K562 (cell line): ENCODE results near the gene NFS1. TPM values are rescaled to one million over a fixed set of nuclear protein-coding genes. Genes with fewer than 3 reads are reported as not detected.
"Not testable (repeated sequence)": the region's sequence is repeated elsewhere in the genome, so short reads cannot be mapped to it uniquely, and the experiment has no call there.

Experiments
- ATAC-seq: fragments of 200-7000 bp; cut with Tn5 transposase; 3 replicates; pipeline ENCODE4 v1.9.1; 2020; ENCODE audit warnings: moderate library complexity
- BruUV-seq: library from RNA; stranded (reverse); fragments of 400-500 nt; replicated peaks from 2 replicates; lab custom pipeline; 2021; lab: Mats Ljungman, UMichigan
- CTCF ChIA-PET: fragments of 300-600 bp; formaldehyde crosslinking; extraction: SDS; loops from one replicate; lab custom pipeline; 2021; ENCODE audit warnings: low intra/inter-chr PET ratio; lab: Yijun Ruan, JAX
- POLR2A ChIA-PET: fragments of 300-600, 350-650 bp; sonication (Branson Sonifier 250); formaldehyde crosslinking; extraction: SDS; loops from one replicate; lab custom pipeline; 2021; ENCODE audit warnings: antibody characterized with exemption, inconsistent platforms; lab: Yijun Ruan, JAX
- DNase-seq, 4 experiments: peaks; one replicate each; pipeline versions ENCODE4 v3.0.0 to v3.0.0-alpha.2; 2011 to 2018; ENCODE audit warnings: low spot score in 3 of 4, mixed read lengths in 3 of 4; ENCODE audit errors: extremely low read depth in 1 of 4
- FAIRE-seq: peaks from 2 replicates; lab custom pipeline; 2011; peaks lifted over from hg19 to GRCh38; lab: Jason Lieb, UNC
- H2AFZ ChIP-seq: 2 replicates; pipeline ENCODE4 v1.6.0; 2011; ENCODE audit warnings: low read depth, low read length, control low read depth, inconsistent platforms
- H3K27ac ChIP-seq: fragments of 200-600 bp; 3 replicates; pipeline ENCODE4 v1.8.0; 2011; ENCODE audit warnings: low read depth, mild to moderate bottlenecking, control low read depth, inconsistent platforms, low read length, moderate library complexity, mixed read lengths; ENCODE audit errors: extremely low read depth
- H3K27me3 ChIP-seq, 2 experiments: fragments of 300-600 bp in 1 of 2; 2 replicates in 1 of 2; 3 replicates in 1 of 2; pipeline versions ENCODE4 v1.6.0 to v1.8.0; 2011; ENCODE audit warnings: inconsistent platforms in 2 of 2, low read length in 2 of 2, mild to moderate bottlenecking in 1 of 2, mixed read lengths in 1 of 2, moderate library complexity in 1 of 2; ENCODE audit not compliant: control insufficient read depth in 2 of 2, insufficient read depth in 2 of 2
- H3K36me3 ChIP-seq: fragments of 300-600 bp; 3 replicates; pipeline ENCODE4 v1.8.0; 2011; ENCODE audit warnings: mild to moderate bottlenecking, low read length, inconsistent platforms; ENCODE audit not compliant: control insufficient read depth, insufficient read depth
- H3K4me1 ChIP-seq, 2 experiments: fragments of 200-600 bp in 1 of 2; replicated peaks in 1 of 2; 2 replicates in 1 of 2; 3 replicates in 1 of 2; pipeline versions ENCODE4 v1.5.1 to v1.8.0; 2011; ENCODE audit warnings: inconsistent platforms in 2 of 2, low read length in 2 of 2, mild to moderate bottlenecking in 1 of 2, mixed read lengths in 1 of 2, moderate library complexity in 1 of 2; ENCODE audit not compliant: control insufficient read depth in 2 of 2, insufficient read depth in 2 of 2
- H3K4me2 ChIP-seq: 2 replicates; pipeline ENCODE4 v1.6.1; 2011; ENCODE audit warnings: low read length, control low read depth, inconsistent platforms, mixed read lengths; ENCODE audit not compliant: insufficient read depth
- H3K4me3 ChIP-seq: fragments of 200-600 bp; sonication (generic), shearing (Covaris generic); 2 replicates; pipeline ENCODE4 v1.5.1; 2016; ENCODE audit warnings: control low read depth, inconsistent platforms
- H3K79me2 ChIP-seq: fragments of 200-600 bp; 3 replicates; pipeline ENCODE4 v1.8.0; 2011; ENCODE audit warnings: low read length, inconsistent platforms; ENCODE audit not compliant: control insufficient read depth, insufficient read depth
- H3K9ac ChIP-seq, 2 experiments: 2 replicates each; pipeline versions ENCODE4 v1.6.0 to v1.6.1; 2011; ENCODE audit warnings: low read depth in 2 of 2, low read length in 2 of 2, control low read depth in 1 of 2, inconsistent platforms in 1 of 2, mild to moderate bottlenecking in 1 of 2, mixed read lengths in 1 of 2; ENCODE audit not compliant: insufficient read depth in 1 of 2
- H3K9me1 ChIP-seq: one replicate; pipeline ENCODE4 v1.6.0; 2011; ENCODE audit warnings: inconsistent platforms, mild to moderate bottlenecking, low read length, moderate library complexity; ENCODE audit not compliant: control insufficient read depth, insufficient read depth
- H3K9me3 ChIP-seq: replicated peaks from 2 replicates; pipeline ENCODE4 v1.5.1; 2011; ENCODE audit warnings: low read depth, low read length, inconsistent platforms; ENCODE audit not compliant: control insufficient read depth, insufficient read depth
- H4K20me1 ChIP-seq: replicated peaks from 2 replicates; pipeline ENCODE4 v1.6.1; 2011; ENCODE audit warnings: low read length, inconsistent platforms, mixed read lengths; ENCODE audit not compliant: control insufficient read depth, insufficient read depth
- POLR2B ChIP-seq: fragments of 450-650 bp; IDR thresholded peaks from 2 replicates; pipeline ENCODE4 v1.6.1; 2018; ENCODE audit warnings: low read depth; ENCODE audit not compliant: partially characterized antibody
- ZZZ3 ChIP-seq: fragments of 450-650 bp; IDR thresholded peaks from 2 replicates; pipeline ENCODE4 v1.6.1; 2016; ENCODE audit warnings: antibody characterized with exemption, mild to moderate bottlenecking, moderate library complexity
- WGBS: fragments of 100-300 bp; shearing (Covaris generic); methylation state at CpG from one replicate; pipeline ENCODE4 v1.1.6; 2016; ENCODE audit warnings: low coverage, mixed read lengths; ENCODE audit not compliant: insufficient coverage; ENCODE audit errors: missing lambda C conversion rate; 5-methylcytosine and 5-hydroxymethylcytosine counted together
- in situ Hi-C: fragments of 300-500 bp; cut with MboI; formaldehyde crosslinking; loops from 4 replicates; pipeline ENCODE4 v1.15.0; 2018; ENCODE audit warnings: inconsistent platforms, mixed read lengths
- intact Hi-C: fragments of 100-400 bp; cut with micrococcal nuclease; formaldehyde crosslinking; loops from 2 replicates; pipeline ENCODE4 v1.14.2; 2022
- polyA plus RNA-seq, 8 experiments: library from polyadenylated mRNA; depleted of rRNA in 4 of 8; stranded (reverse) in 5 of 8; unstranded in 3 of 8; fragments of >200 nt; fragmentation: Nextera tagmentation in 2 of 8; fragmentation: Illumina TruSeq in 1 of 8; extraction: Ambion mirVana in 2 of 8; extraction: Trizol in 1 of 8; gene quantifications; 2 replicates each; pipeline versions ENCODE4 v1.2.1 to v1.2.3, GENCODE V29; 2011 to 2014; ENCODE audit warnings: inconsistent platforms in 1 of 8, missing spikeins in 1 of 8
- total RNA-seq, 7 experiments: library from RNA; depleted of rRNA in 6 of 7; stranded (reverse); fragments of >200 nt in 6 of 7; fragmentation: Illumina TruSeq in 2 of 7; extraction: Trizol in 2 of 7; gene quantifications; 2 replicates each; pipeline versions ENCODE4 v1.2.1 to v1.2.3, GENCODE V29; 2011 to 2021; ENCODE audit warnings: low replicate concordance in 1 of 7

Gene NFS1
- total and polyA plus RNA-seq, 9 of the 15 experiments (the other 6 are each of a cell fraction or from before 2014, with no cell fraction given), result 11.5 to 84.8 (median 47.1) TPM

DNA sequence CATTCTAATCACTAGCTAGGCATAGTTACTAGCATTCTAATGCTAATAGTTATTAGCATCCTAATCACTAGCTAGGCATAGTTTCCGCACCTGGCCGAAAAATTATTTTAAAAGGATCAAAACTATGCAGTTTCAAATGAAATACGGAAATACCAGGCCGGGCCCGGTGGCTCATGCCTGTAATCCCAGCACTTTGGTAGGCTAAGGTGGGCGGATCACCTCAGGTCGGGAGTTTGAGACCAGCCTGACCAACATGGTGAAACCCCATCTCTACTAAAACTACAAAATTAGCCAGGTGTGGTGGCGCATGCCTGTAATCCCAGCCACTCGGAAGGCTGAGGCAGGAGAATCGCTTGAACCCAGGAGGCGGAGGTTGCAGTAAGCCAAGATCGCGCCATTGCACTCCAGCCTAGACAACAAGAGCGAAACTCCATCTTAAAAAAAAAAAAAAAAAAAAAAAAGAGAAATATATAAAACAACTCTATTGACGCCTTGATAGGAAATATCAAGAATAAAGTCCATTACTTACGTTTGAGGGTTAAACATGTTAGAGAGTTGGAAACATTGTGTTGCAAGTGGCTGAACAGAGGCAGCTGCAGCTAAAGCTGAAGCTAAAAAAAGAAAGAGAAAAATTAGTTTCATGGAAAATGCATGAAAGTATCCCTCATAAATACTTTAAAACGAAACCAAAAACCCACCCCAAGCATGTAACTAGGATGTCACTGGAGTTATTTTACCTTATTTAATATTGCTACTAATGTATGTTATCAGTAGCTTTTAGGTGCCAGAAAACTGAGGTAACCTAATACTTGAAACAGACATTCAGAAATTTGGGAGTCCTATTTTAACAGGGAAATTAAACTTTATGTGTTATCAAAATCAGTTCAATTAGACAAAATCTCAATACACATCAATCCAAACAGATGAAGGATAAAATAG lies 7.7 kb upstream of the NFS1 start:
- H3K4me2 ChIP-seq, ATAC-seq, H3K27ac ChIP-seq, H3K9me3 ChIP-seq, intact Hi-C loops, FAIRE-seq, H4K20me1 ChIP-seq, BruUV-seq, H2AFZ ChIP-seq, DNase-seq, H3K4me3 ChIP-seq, H3K9ac ChIP-seq, H3K9me1 ChIP-seq, in situ Hi-C loops, H3K4me1 ChIP-seq, CTCF ChIA-PET, H3K27me3 ChIP-seq: not testable (repeated sequence)
- Histone ChIP-seq H3K79me2 (peaks cover 35% of the 10 kb centered on the region), H3K36me3 (peaks cover 98% of the 10 kb centered on the region)
- TF ChIP-seq ZZZ3, result 0 out of 2 replicates have a peak, but pooled peaks have one; percentile 9
- 93% methylated on average over 16 of the region's 17 CpGs for WGBS
- POLR2A ChIA-PET, result interaction anchor here (1.0 to 12.6 kb wide), 5 partner anchors 8 to 70 kb away, joined by 3 to 102 read pairs (median 4); no protein-coding TSS in a partner anchor

DNA sequence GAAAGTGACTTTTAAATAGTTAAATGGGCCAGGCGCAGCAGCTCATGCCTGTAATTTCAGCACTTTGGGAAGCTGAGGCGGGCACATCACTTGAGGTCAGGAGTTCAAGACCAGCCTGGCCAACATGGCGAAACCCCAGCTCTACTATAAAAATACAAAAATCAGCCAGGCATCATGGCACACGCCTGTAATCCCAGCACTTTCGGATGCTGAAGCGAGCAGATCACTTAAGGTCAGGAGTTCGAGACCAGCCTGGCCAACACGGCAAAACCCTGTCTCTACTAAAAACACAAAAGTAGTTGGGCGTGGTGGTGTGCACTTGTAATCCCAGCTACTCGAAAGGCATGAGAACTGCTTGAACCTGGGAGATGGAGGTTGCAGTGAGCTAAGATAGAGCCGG lies 6.7 kb upstream of the NFS1 start:
- H3K27ac ChIP-seq, H3K4me3 ChIP-seq, H3K4me1 ChIP-seq, DNase-seq, ATAC-seq, intact Hi-C loops, BruUV-seq, H3K4me2 ChIP-seq, H3K9ac ChIP-seq, H2AFZ ChIP-seq, H3K9me1 ChIP-seq, CTCF ChIA-PET, H3K27me3 ChIP-seq, H3K9me3 ChIP-seq, FAIRE-seq, in situ Hi-C loops, H4K20me1 ChIP-seq: not testable (repeated sequence)
- peak; percentile 25 for TF ChIP-seq POLR2B
- Histone ChIP-seq H3K79me2 (peaks cover 30% of the 10 kb centered on the region), H3K36me3 (peaks cover 97% of the 10 kb centered on the region)
- WGBS, result 96% methylated on average over 11 of the region's 11 CpGs
- POLR2A ChIA-PET, result interaction anchor here (0.7 to 12.6 kb wide), 6 partner anchors 9 to 169 kb away, joined by 3 to 102 read pairs (median 4); partner anchors contain the start of gene PHF20
